Mesenchymal stem cell (in vitro differentiated cells and primary cell): ENCODE measurements around the gene HNF4A.

ENCODE experiments used
- DNase-seq: peaks from one replicate; pipeline ENCODE4 v3.0.0-alpha.2; 2013
- H2AFZ ChIP-seq: one replicate; pipeline ENCODE4 v1.6.1; 2013; ENCODE audit warnings: low read depth, mild to moderate bottlenecking, control low read depth, inconsistent platforms, low read length, moderate library complexity
- H2AK5ac ChIP-seq: 2 replicates; pipeline ENCODE4 v1.6.1; 2013; ENCODE audit warnings: low read length, moderate library complexity, mild to moderate bottlenecking, inconsistent platforms; ENCODE audit not compliant: severe bottlenecking
- H2BK120ac ChIP-seq: one replicate; pipeline ENCODE4 v1.6.1; 2013; ENCODE audit warnings: low read depth, mild to moderate bottlenecking, inconsistent platforms, low read length, moderate library complexity
- H2BK12ac ChIP-seq, 2 experiments: one replicate each; pipeline ENCODE4 v1.6.1; 2013; ENCODE audit warnings: inconsistent platforms in 2 of 2, low read length in 2 of 2, mild to moderate bottlenecking in 2 of 2, moderate library complexity in 2 of 2, control low read depth in 1 of 2
- H2BK15ac ChIP-seq: one replicate; pipeline ENCODE4 v1.6.1; 2013; ENCODE audit warnings: mild to moderate bottlenecking, low read depth, inconsistent platforms; ENCODE audit not compliant: poor library complexity, severe bottlenecking
- H2BK5ac ChIP-seq: 2 replicates; pipeline ENCODE4 v1.6.1; 2013; ENCODE audit warnings: low read depth, mild to moderate bottlenecking, low read length, control low read depth, inconsistent platforms; ENCODE audit not compliant: poor library complexity, severe bottlenecking
- H3K14ac ChIP-seq, 2 experiments: one replicate each; pipeline ENCODE4 v1.6.1; 2013; ENCODE audit warnings: inconsistent platforms in 2 of 2, low read length in 2 of 2, control low read depth in 1 of 2, mild to moderate bottlenecking in 1 of 2, moderate library complexity in 1 of 2
- H3K18ac ChIP-seq, 2 experiments: one replicate each; pipeline ENCODE4 v1.6.1; 2013; ENCODE audit warnings: inconsistent platforms in 2 of 2, low read length in 2 of 2, control low read depth in 1 of 2, low read depth in 1 of 2, mild to moderate bottlenecking in 1 of 2
- H3K23ac ChIP-seq, 2 experiments: one replicate each; pipeline ENCODE4 v1.6.1; 2013; ENCODE audit warnings: inconsistent platforms in 2 of 2, low read length in 2 of 2, mild to moderate bottlenecking in 2 of 2, moderate library complexity in 2 of 2, control low read depth in 1 of 2
- H3K27ac ChIP-seq: 2 replicates; pipeline ENCODE4 v1.5.1; 2013; ENCODE audit warnings: mild to moderate bottlenecking, moderate library complexity, low read length, control low read depth, inconsistent platforms; ENCODE audit not compliant: poor library complexity, severe bottlenecking
- H3K27me3 ChIP-seq, 2 experiments: 2 replicates each; pipeline versions ENCODE4 v1.6.1 to v1.7.0; 2013; ENCODE audit warnings: low read length in 2 of 2, mild to moderate bottlenecking in 2 of 2, moderate library complexity in 2 of 2, control low read depth in 1 of 2, inconsistent platforms in 1 of 2; ENCODE audit not compliant: control insufficient read depth in 1 of 2, insufficient read depth in 1 of 2
- H3K36me3 ChIP-seq, 2 experiments: 2 replicates each; pipeline versions ENCODE4 v1.6.1 to v1.7.0; 2013; ENCODE audit warnings: low read length in 2 of 2, control low read depth in 1 of 2, inconsistent platforms in 1 of 2, low read depth in 1 of 2, mild to moderate bottlenecking in 1 of 2; ENCODE audit not compliant: insufficient read depth in 2 of 2, control insufficient read depth in 1 of 2
- H3K4ac ChIP-seq, 2 experiments: one replicate each; pipeline ENCODE4 v1.6.1; 2013; ENCODE audit warnings: inconsistent platforms in 2 of 2, low read length in 2 of 2, mild to moderate bottlenecking in 2 of 2, moderate library complexity in 2 of 2, control low read depth in 1 of 2, low read depth in 1 of 2
- H3K4me1 ChIP-seq: 2 replicates; pipeline ENCODE4 v1.6.1; 2013; ENCODE audit warnings: low read depth, low read length, control low read depth; ENCODE audit not compliant: control insufficient read depth, insufficient read depth
- H3K4me2 ChIP-seq: 2 replicates; pipeline ENCODE4 v1.6.1; 2013; ENCODE audit warnings: low read length, mild to moderate bottlenecking, inconsistent platforms; ENCODE audit not compliant: poor library complexity, severe bottlenecking
- H3K4me3 ChIP-seq, 2 experiments: 2 replicates each; pipeline versions ENCODE4 v1.5.1 to v1.7.0; 2013; ENCODE audit warnings: low read length in 2 of 2, mild to moderate bottlenecking in 2 of 2, control low read depth in 1 of 2, low read depth in 1 of 2; ENCODE audit not compliant: insufficient read depth in 1 of 2
- H3K79me1 ChIP-seq: replicated peaks from 2 replicates; pipeline ENCODE4 v1.6.1; 2013; ENCODE audit warnings: mild to moderate bottlenecking, control low read depth, low read length, inconsistent platforms; ENCODE audit not compliant: poor library complexity, severe bottlenecking
- H3K9ac ChIP-seq: 2 replicates; pipeline ENCODE4 v1.7.0; 2013; ENCODE audit warnings: mild to moderate bottlenecking, low read length, moderate library complexity
- H3K9me3 ChIP-seq: 2 replicates; pipeline ENCODE4 v1.7.0; 2013; ENCODE audit warnings: mild to moderate bottlenecking, low read length; ENCODE audit not compliant: control insufficient read depth
- H4K8ac ChIP-seq: one replicate; pipeline ENCODE4 v1.6.1; 2013; ENCODE audit warnings: inconsistent platforms, mild to moderate bottlenecking, low read length, moderate library complexity
- H4K91ac ChIP-seq: one replicate; pipeline ENCODE4 v1.6.1; 2013; ENCODE audit warnings: mild to moderate bottlenecking, low read length, inconsistent platforms
- WGBS: methylation state at CpG from one replicate; pipeline ENCODE4 v1.1.7; 2013; ENCODE audit warnings: mixed read lengths; 5-methylcytosine and 5-hydroxymethylcytosine counted together

The HNF4A gene

GRCh38 chr20:44454306-44454963, 98.9 kb downstream of the HNF4A start:
- Histone ChIP-seq H3K4me2 (no peak overlapping the region), H3K27me3 (peaks cover 6 to 28% of the 10 kb centered on the region in 2 experiments), H2BK15ac (no peak overlapping the region), H3K23ac (no peak overlapping the region), H3K79me1 (no peaks in the 10 kb centered on the region), H3K9me3 (no peaks in the 10 kb centered on the region), H2BK12ac (no peak overlapping the region), H4K8ac (no peak overlapping the region), H2BK5ac (no peak overlapping the region), H2BK120ac (no peak overlapping the region), H2AK5ac (no peak overlapping the region), H3K4me3 (no peak overlapping the region), H3K4ac (no peak overlapping the region), H3K18ac (no peak overlapping the region), H3K9ac (no peak overlapping the region), H3K27ac (no peak overlapping the region), H3K4me1 (peaks cover 4% of the 10 kb centered on the region), H3K36me3 (no peaks in the 10 kb centered on the region), H2AFZ (no peak overlapping the region), H4K91ac (no peak overlapping the region), H3K14ac (no peak overlapping the region)
- no peak for DNase-seq
- WGBS, result 87% methylated on average over 3 of the region's 7 CpGs

- Histone ChIP-seq H3K18ac (no peak overlapping the region), H2AFZ (no peak overlapping the region), H2BK12ac (no peak overlapping the region), H4K8ac (no peak overlapping the region), H2AK5ac (no peak overlapping the region), H3K27ac (no peak overlapping the region), H3K4me1 (peaks cover 4% of the 10 kb centered on the region), H2BK15ac (no peak overlapping the region), H3K27me3 (peaks cover 6 to 28% of the 10 kb centered on the region in 2 experiments), H3K14ac (no peak overlapping the region), H3K79me1 (no peaks in the 10 kb centered on the region), H2BK120ac (no peak overlapping the region), H3K9ac (no peak overlapping the region), H3K4me2 (no peak overlapping the region), H3K23ac (no peak overlapping the region), H3K36me3 (no peaks in the 10 kb centered on the region), H4K91ac (no peak overlapping the region), H2BK5ac (no peak overlapping the region), H3K4ac (no peak overlapping the region), H3K9me3 (no peaks in the 10 kb centered on the region), H3K4me3 (no peak overlapping the region)
- WGBS, result 90% methylated on average over 3 of the region's 3 CpGs
- DNase-seq, result no peak
Measured at GRCh38 chr20:44455126-44455525, 99.6 kb downstream of the HNF4A start.

- Histone ChIP-seq H4K91ac (no peak overlapping the region), H4K8ac (no peak overlapping the region)
Measured at GRCh38 chr20:44456611-44457010, 101.1 kb downstream of the HNF4A start.

GRCh38 chr20:44457016-44457415, 101.5 kb downstream of the HNF4A start:
- Histone ChIP-seq H3K79me1 (no peaks in the 10 kb centered on the region), H2BK5ac (no peak overlapping the region), H3K27me3 (peaks cover 0 to 16% of the 10 kb centered on the region in 2 experiments), H2AK5ac (no peak overlapping the region), H3K9me3 (no peaks in the 10 kb centered on the region), H3K18ac (no peak overlapping the region), H2BK120ac (no peak overlapping the region), H3K27ac (no peak overlapping the region), H3K4me3 (no peak overlapping the region), H3K4ac (no peak overlapping the region), H3K14ac (no peak overlapping the region), H3K4me1 (peaks cover 4% of the 10 kb centered on the region), H2BK15ac (no peak overlapping the region), H2AFZ (no peak overlapping the region), H3K9ac (no peak overlapping the region), H4K8ac (no peak overlapping the region), H3K23ac (no peak overlapping the region), H3K4me2 (no peak overlapping the region), H4K91ac (no peak overlapping the region), H3K36me3 (no peaks in the 10 kb centered on the region), H2BK12ac (no peak overlapping the region)
- DNase-seq, result no peak
- WGBS, result 37% methylated on average over 6 of the region's 6 CpGs

More at GRCh38 chr20:44456611-44457010, 101.1 kb downstream of the HNF4A start:
- Histone ChIP-seq H3K9me3 (no peaks in the 10 kb centered on the region), H3K18ac (no peak overlapping the region), H2AK5ac (no peak overlapping the region), H3K4me1 (peaks cover 4% of the 10 kb centered on the region), H3K27me3 (peaks cover 0 to 20% of the 10 kb centered on the region in 2 experiments), H2BK120ac (no peak overlapping the region), H3K36me3 (no peaks in the 10 kb centered on the region), H3K79me1 (no peaks in the 10 kb centered on the region), H3K4ac (no peak overlapping the region), H3K23ac (no peak overlapping the region), H2AFZ (no peak overlapping the region), H2BK5ac (no peak overlapping the region), H3K4me2 (no peak overlapping the region), H3K14ac (no peak overlapping the region), H2BK15ac (no peak overlapping the region), H2BK12ac (no peak overlapping the region), H3K9ac (no peak overlapping the region), H3K27ac (no peak overlapping the region), H3K4me3 (no peak overlapping the region)
- no peak for DNase-seq
- WGBS, result 79% methylated on average over 8 of the region's 8 CpGs
